ENCODE results near the gene ECHDC1.
A peak's percentile ranks its signal among the peaks of the same experiment; 100 is the strongest.

ECHDC1 gene

DNA sequence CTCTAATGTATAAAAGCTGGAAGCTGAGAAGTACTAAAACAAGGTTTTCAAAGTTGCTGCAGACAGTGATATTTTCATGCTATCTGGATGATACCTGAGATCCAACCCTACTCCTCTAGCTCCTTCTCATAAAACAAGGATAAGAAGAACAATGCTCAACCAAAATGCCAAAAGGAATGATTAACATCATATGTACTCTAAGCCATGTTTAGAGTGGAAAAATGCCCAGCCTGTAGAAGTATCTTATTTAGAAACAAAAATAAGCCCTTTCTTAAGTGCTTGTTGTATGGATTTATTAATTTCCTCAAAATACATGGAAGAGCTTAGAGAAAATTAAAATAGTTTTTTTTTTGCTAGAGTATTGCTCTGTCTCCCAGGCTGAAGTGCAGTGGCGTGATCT is 23.7 kb downstream of the ECHDC1 start:
- TF ChIP-seq, protein P1, sequence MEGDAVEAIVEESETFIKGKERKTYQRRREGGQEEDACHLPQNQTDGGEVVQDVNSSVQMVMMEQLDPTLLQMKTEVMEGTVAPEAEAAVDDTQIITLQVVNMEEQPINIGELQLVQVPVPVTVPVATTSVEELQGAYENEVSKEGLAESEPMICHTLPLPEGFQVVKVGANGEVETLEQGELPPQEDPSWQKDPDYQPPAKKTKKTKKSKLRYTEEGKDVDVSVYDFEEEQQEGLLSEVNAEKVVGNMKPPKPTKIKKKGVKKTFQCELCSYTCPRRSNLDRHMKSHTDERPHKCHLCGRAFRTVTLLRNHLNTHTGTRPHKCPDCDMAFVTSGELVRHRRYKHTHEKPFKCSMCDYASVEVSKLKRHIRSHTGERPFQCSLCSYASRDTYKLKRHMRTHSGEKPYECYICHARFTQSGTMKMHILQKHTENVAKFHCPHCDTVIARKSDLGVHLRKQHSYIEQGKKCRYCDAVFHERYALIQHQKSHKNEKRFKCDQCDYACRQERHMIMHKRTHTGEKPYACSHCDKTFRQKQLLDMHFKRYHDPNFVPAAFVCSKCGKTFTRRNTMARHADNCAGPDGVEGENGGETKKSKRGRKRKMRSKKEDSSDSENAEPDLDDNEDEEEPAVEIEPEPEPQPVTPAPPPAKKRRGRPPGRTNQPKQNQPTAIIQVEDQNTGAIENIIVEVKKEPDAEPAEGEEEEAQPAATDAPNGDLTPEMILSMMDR (IDR thresholded peaks at IDR 0.05; ENCODE audit: low read length, missing control alignments), result no peak
- H3K4me3 ChIP-seq (replicated peaks; ENCODE audit: low read depth, low read length), result no peak overlapping the region
- DNase-seq (ENCODE audit: low read depth), result peak; percentile 13

DNA sequence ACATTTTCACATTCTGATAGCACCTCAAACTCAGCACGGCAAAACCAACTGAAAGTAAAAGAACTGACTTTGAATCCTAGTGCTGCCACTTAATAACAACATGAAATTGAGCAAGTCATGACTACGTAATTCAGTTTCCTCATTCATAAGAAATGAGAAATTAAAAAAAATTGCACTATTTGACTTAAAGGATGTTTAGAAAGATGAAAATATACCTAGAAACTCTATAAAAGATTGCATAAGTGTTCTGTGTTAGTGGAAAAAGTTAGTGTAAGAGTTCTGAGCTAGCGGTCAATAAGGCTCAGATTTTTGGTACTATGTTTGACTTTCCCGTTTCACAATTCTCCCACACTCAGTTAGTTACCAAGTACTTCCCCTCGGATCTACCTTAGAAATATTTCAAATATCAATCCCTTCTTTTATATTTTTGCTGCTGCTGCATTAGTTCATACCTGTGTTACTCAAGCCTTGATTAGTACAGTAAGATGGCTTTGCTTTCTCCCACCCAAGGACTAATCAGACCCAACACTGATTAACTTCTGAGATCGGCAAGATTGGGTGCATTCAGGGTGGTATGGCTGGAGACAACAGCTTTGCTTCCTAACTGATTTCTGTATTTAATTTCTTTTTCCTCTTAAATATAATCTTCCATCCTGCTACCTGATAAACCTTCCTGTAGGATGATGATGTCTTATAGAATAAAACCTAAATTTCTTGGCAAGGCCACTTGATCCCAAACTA is 25.9 kb downstream of the ECHDC1 start:
- TF ChIP-seq, protein P1 (IDR thresholded peaks at IDR 0.05; ENCODE audit: low read length, missing control alignments), result no peak
- no peak for DNase-seq (ENCODE audit: low read depth)
- no peak overlapping the region for H3K4me3 ChIP-seq (replicated peaks; ENCODE audit: low read depth, low read length)

DNA sequence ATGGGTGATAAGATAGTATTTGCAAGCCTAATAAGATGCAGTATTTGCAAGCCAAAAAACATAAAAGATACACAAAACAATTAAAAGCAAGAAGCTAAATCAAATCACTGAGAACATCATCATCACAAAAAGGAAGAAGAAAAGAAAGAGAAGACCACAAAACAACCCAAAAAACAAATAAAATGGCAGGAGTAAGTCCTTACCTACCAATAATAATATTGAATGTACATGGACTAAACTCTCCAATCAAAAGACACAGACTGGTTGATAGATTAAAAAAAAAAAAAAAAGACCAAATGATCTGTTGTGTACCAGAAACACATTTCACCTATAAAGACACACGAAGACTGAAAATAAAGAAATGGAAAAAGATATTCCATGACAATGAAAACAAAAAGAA is 37.7 kb downstream of the ECHDC1 start:
- TF ChIP-seq, protein P1 (IDR thresholded peaks at IDR 0.05; ENCODE audit: low read length, missing control alignments), result no peak
- no peak overlapping the region for H3K4me3 ChIP-seq (replicated peaks; ENCODE audit: low read depth, low read length)
- DNase-seq (ENCODE audit: low read depth), result no peak

DNA sequence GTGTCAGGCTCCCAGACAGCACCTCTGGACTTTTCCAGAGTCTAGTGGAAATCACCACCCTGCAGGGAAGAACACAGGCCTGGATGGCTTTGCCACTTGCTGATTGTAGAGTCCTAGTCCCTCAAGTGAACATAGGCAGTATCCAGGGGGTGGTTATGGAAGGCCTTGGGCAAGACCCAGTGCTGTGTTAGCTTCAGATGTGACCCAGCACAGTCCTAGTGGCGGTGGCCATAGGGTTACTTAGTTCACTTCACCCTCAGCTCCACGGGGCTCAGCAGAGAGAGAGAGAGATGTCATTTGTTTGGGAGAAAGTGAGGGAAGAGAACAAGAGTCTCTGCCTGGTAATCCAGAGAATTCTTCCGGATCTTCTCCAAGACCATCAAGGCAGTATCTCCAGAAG is 39.5 kb downstream of the ECHDC1 start:
- TF ChIP-seq, protein P1 (IDR thresholded peaks at IDR 0.05; ENCODE audit: low read length, missing control alignments), result no peak
- no peak overlapping the region for H3K4me3 ChIP-seq (replicated peaks; ENCODE audit: low read depth, low read length)
- no peak for DNase-seq (ENCODE audit: low read depth)

DNA sequence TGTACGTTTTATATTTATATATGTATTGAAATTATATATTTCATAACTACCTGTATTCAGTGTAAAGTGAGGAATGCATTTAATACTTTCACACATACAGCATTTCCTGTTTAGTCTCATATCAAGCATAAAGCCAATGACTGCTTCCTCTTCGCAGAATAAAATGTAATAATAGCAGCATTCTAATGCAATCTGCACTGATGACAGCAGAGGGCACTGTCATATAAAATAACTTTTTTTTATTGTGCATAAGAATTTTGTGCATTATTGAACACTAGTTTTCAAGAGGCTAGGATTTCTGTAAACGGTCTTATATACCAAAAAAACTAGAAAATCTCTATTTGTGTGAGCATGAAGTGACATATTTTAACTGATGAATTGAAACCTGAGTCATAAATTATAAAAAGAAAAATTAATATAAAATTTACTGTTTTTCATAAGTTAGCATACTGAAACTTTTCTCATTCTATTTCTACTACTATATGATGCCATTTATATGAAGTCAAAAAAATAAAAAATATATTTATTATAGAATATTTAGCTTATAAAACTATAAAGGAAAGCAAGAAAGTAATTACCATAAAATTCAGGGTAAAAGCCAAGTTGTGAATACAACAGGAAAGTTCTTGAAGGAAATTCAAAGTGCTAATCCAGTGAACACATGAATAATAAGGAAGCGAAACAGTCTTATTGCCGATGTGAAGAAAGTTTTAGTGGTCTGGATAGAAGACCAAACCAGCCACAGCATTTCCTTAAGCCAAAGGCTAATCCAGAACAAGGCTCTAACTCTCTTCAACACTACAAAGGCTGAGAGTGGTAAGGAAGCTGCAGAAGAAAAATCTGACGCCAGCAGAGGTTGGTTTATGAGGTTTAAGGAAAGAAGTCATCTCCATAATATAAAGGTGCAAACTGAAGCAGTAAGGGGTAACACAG is 40.4 kb downstream of the ECHDC1 start:
- TF ChIP-seq, protein P1 (IDR thresholded peaks at IDR 0.05; ENCODE audit: low read length, missing control alignments), result peak; percentile 70
- H3K4me3 ChIP-seq (replicated peaks; ENCODE audit: low read depth, low read length), result no peak overlapping the region
- DNase-seq (ENCODE audit: low read depth), result peak; percentile 72

DNA sequence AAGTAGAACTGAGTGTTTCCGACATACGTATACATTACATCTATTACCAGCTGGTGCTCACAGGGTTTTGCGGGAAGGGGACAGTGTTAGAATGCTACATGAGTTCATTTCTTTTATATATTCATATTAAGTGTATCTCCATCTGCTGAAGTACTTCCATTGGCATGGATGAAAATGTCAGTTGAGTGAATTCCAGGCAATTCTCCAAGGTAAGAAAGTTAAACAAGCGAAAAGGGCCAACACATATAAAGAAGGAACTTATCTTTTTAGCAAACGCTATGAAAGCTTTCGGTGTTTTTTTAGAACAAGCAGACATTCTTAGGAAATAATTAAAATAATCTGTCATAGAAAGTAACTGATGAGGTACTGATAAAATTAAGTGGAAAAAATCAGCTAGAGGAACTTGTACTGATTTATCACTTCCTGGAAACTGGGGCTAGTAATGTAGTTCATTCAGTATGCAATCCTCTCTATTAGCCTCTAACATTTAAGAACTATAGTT is 42.2 kb downstream of the ECHDC1 start:
- peak; percentile 42 for DNase-seq (ENCODE audit: low read depth)
- no peak overlapping the region for H3K4me3 ChIP-seq (replicated peaks; ENCODE audit: low read depth, low read length)
- TF ChIP-seq, protein P1 (IDR thresholded peaks at IDR 0.05; ENCODE audit: low read length, missing control alignments), result no peak

Data from fibroblast of pulmonary artery (primary cell).